ENCODE measurements around the gene GP1BA. TPM values are rescaled to one million over a fixed set of nuclear protein-coding genes. Genes with fewer than 3 reads are reported as not detected.

GP1BA gene
- total RNA-seq = not detected in 2 replicates

GRCh38 chr17:4931963-4932362 is at the start of gene GP1BA:
Gene GP1BA, plus strand, starts transcription at chr17:4932277. Its CDS starts 328 bp downstream, at chr17:4932605.

DNA sequence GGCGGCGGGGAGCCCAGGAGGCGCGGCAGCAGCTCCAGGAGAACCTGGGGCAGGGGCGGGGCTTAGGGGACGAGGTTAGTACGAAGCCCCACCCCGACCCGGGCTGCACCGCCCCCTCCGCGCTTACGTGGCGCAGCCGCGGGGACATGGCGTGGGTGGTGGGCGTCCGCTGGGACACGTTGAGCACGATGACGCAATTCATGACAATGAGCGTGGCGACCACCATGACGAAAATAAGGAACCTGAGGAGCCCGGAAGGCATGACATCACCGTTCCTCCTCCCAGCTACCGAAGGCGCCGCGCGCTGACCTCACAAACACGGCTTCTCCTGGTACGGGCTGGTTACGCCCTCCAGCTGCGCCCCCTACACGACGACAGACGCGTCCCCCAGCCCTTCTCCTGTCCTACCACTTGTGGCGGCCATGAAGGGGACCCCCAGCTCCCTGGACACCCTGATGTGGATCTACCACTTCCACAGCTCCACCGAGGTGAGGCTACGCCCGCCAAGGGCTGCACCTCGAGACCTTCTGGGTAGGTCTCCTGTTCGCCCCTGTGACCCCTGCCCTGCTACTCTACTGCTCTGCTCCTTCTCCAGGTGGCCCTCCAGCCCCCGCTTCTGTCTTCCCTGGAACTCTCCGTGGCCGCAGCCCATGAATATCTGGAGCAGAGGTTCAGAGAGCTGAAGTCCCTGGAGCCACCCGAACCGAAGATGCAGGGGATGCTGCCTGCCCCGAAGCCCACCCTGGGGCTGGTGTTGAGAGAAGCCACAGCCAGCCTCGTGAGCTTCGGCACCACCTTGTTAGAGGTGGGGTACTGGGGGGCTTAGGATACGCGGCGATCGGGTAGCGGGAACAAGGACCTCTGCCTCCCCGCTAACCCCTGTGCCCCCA is 32.5 kb upstream of the GP1BA start, which contains the start of gene C17orf107:
TSS of gene C17orf107 (plus strand) at position 196 of the 890 bp plus-strand sequence. CDS start at position 423, 227 bp downstream.

GRCh38 chr17:4903051-4903818 is 28.8 kb upstream of the GP1BA start, which contains the start of gene CHRNE:
Gene CHRNE, minus strand, starts transcription at chr17:4903098. Its CDS starts 35 bp downstream, at chr17:4903063.

GRCh38 chr17:4939796-4940554 is 7.9 kb downstream of the GP1BA start, which contains the start of the genes RNF167 and SLC25A11:
Gene RNF167, plus strand, starts transcription at chr17:4940268. Its CDS starts 642 bp downstream, at chr17:4940910.
Gene SLC25A11, minus strand, starts transcription at chr17:4940046. Its CDS starts 136 bp downstream, at chr17:4939910.

DNA sequence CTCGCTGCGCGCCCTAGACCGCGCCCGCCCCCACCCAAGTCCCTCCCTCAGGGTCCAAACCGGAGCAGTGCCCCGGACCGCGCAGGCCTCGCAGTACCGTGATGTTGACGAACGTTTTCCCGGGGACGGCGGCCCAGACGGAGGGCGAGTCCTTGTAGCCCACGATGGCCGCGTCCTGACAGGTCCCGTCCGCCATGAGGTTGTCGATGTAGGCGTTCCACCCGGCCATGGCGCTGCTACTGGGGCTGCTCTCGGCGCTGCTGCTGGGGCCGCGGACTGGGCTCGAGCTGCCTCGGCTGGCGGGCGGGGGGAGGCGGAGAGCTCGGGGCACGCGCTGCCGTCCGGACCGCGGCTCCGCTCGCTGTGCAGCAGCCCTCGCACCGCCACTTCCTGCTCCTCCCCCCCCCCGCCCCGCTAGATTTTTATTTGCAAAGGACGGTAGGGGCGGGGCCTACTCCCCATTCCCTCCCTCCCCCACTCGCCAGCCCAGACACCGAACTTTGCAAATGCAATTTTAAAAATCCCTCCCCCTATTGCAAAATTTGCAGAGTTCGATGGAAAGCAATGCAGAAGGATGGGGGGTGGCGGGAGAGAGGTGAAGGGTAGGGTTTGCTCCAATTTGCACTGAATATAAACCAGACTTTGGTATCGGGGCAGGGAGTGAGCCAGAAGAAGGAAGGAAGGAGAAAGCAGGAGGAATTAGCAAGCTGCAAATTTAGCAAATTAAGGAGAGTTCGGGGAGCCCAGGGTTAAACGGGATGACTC is 16.3 kb downstream of the GP1BA start, which contains the start of gene PFN1:
TSS of gene PFN1 (minus strand) at position 365 of the 765 bp plus-strand sequence. CDS start at position 229, 136 bp downstream.

GRCh38 chr17:4950746-4951204 is 18.7 kb downstream of the GP1BA start, which contains the start of gene ENO3:
Gene ENO3, plus strand, starts transcription at chr17:4951119. Its CDS starts 711 bp downstream, at chr17:4951830.

GRCh38 chr17:4967539-4968485 is 35.7 kb downstream of the GP1BA start, which contains the start of gene SPAG7:
Gene SPAG7, minus strand, starts transcription at chr17:4967817. Its CDS starts 13 bp downstream, at chr17:4967804.

Other genes starting within 250 kb of the GP1BA start
- 30.2 and 32.7 TPM in 2 replicates for gene PELP1, start 228.1 kb upstream of the GP1BA start, total RNA-seq
- 4.2 and 5.8 TPM in 2 replicates for gene ARRB2, start 221.6 kb upstream of the GP1BA start, total RNA-seq
- 8.8 and 13.6 TPM in 2 replicates for gene MED11, start 200.8 kb upstream of the GP1BA start, total RNA-seq
- gene ZMYND15, start 192.4 kb upstream of the GP1BA start, total RNA-seq = not detected in 2 replicates
- gene CXCL16, start 192.3 kb upstream of the GP1BA start, total RNA-seq = 0.32 and 1.1 TPM in 2 replicates
- gene TM4SF5, start 160.4 kb upstream of the GP1BA start, total RNA-seq = not detected in 2 replicates
- gene VMO1, start 145.9 kb upstream of the GP1BA start, total RNA-seq = 0.65 and 1.7 TPM in 2 replicates
- gene GLTPD2, start 143.3 kb upstream of the GP1BA start, total RNA-seq = not detected in 2 replicates
- gene PSMB6, start 136.1 kb upstream of the GP1BA start, total RNA-seq = 203 and 253 TPM in 2 replicates
- gene PLD2, start 125.1 kb upstream of the GP1BA start, total RNA-seq = 12.0 and 18.8 TPM in 2 replicates
- gene MINK1, start 98.9 kb upstream of the GP1BA start, total RNA-seq = 19.1 and 24.0 TPM in 2 replicates
- 0.61 and 1.3 TPM in 2 replicates for gene C17orf107, start 32.7 kb upstream of the GP1BA start, total RNA-seq
- gene CHRNE, start 29.2 kb upstream of the GP1BA start, total RNA-seq = 0.30 and 0.97 TPM in 2 replicates
- 56.8 and 59.4 TPM in 2 replicates for gene SLC25A11, start 7.8 kb downstream of the GP1BA start, total RNA-seq
- gene RNF167, start 8.0 kb downstream of the GP1BA start, total RNA-seq = 11.0 and 11.2 TPM in 2 replicates
- 292 and 379 TPM in 2 replicates for gene PFN1, start 16.3 kb downstream of the GP1BA start, total RNA-seq
- gene ENO3, start 18.8 kb downstream of the GP1BA start, total RNA-seq = 1.3 and 2.3 TPM in 2 replicates
- gene SPAG7, start 35.5 kb downstream of the GP1BA start, total RNA-seq = 55.2 and 56.5 TPM in 2 replicates
- 3.2 and 8.1 TPM in 2 replicates for gene CAMTA2, start 55.4 kb downstream of the GP1BA start, total RNA-seq
- gene INCA1, start 65.2 kb downstream of the GP1BA start, total RNA-seq = not detected in 2 replicates
- gene KIF1C, start 65.7 kb downstream of the GP1BA start, total RNA-seq = 44.4 and 60.1 TPM in 2 replicates
- gene SLC52A1, start 103.1 kb downstream of the GP1BA start, total RNA-seq = under 0.01 TPM in 1 of 2 replicates, not detected in the other
- gene ZFP3, start 146.2 kb downstream of the GP1BA start, total RNA-seq = 0.97 and 1.2 TPM in 2 replicates
- 4.9 and 6.4 TPM in 2 replicates for gene ZNF232, start 179.6 kb downstream of the GP1BA start, total RNA-seq
- not detected in 2 replicates for gene USP6, start 183.8 kb downstream of the GP1BA start, total RNA-seq

All from epithelial cell of umbilical artery (primary cell).